ENCODE measurements around the gene TMUB1. TPM values are rescaled to one million over a fixed set of nuclear protein-coding genes. Genes with fewer than 3 reads are reported as not detected.

TMUB1 gene
- total RNA-seq, 1 donor from 2014 or later, result 45.7 TPM

DNA sequence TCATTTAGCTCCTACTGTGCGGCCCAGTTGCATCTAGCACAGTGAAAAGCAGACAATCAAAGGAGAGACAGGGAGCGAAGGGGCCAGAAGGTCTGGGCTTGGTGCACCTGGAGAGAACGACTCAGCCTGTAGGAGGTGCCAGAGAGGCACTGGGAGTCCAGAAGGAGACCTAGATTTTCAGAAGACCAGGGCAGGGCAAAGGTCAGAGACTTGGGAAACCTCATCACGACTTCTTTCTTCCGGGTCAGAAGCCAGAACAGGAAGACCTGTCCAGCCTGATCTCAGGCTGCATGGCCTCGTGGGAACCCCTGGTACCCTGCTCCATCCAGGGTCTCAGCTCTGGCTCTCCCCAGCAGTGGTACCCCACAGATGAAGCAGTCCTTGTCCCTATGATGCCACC, 8.1 kb upstream of the TMUB1 start:
- H3K27me3 Mint-ChIP-seq (ENCODE audit: unreplicated experiment), result peaks cover 28% of the 10 kb centered on the region
- H3K36me3 Mint-ChIP-seq (ENCODE audit: unreplicated experiment), result peaks cover 5% of the 10 kb centered on the region
- peaks cover 44% of the 10 kb centered on the region for H3K4me1 Mint-ChIP-seq (ENCODE audit: low read depth, unreplicated experiment)
- TF ChIP-seq, protein P1, sequence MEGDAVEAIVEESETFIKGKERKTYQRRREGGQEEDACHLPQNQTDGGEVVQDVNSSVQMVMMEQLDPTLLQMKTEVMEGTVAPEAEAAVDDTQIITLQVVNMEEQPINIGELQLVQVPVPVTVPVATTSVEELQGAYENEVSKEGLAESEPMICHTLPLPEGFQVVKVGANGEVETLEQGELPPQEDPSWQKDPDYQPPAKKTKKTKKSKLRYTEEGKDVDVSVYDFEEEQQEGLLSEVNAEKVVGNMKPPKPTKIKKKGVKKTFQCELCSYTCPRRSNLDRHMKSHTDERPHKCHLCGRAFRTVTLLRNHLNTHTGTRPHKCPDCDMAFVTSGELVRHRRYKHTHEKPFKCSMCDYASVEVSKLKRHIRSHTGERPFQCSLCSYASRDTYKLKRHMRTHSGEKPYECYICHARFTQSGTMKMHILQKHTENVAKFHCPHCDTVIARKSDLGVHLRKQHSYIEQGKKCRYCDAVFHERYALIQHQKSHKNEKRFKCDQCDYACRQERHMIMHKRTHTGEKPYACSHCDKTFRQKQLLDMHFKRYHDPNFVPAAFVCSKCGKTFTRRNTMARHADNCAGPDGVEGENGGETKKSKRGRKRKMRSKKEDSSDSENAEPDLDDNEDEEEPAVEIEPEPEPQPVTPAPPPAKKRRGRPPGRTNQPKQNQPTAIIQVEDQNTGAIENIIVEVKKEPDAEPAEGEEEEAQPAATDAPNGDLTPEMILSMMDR (IDR thresholded peaks at IDR 0.05; ENCODE audit: partially characterized antibody, unreplicated experiment), result peak; percentile 47
- DNase-seq, result peak; percentile 74
- peak overlapping the region; percentile 89 for H3K27ac Mint-ChIP-seq (ENCODE audit: unreplicated experiment)
- H3K4me3 Mint-ChIP-seq (ENCODE audit: unreplicated experiment), result peak overlapping the region; percentile 80
- H3K9me3 Mint-ChIP-seq (ENCODE audit: unreplicated experiment), result peaks cover 26% of the 10 kb centered on the region

- Mint-ChIP-seq H3K9me3 (ENCODE audit: unreplicated experiment) (peaks cover 26% of the 10 kb centered on the region), H3K36me3 (ENCODE audit: unreplicated experiment) (peaks cover 5% of the 10 kb centered on the region), H3K27ac (ENCODE audit: unreplicated experiment) (peak overlapping the region; percentile 89), H3K4me1 (ENCODE audit: low read depth, unreplicated experiment) (peaks cover 42% of the 10 kb centered on the region), H3K4me3 (ENCODE audit: unreplicated experiment) (peak overlapping the region; percentile 80), H3K27me3 (ENCODE audit: unreplicated experiment) (peaks cover 28% of the 10 kb centered on the region)
- no peak for DNase-seq
- TF ChIP-seq, protein P1 (IDR thresholded peaks at IDR 0.05; ENCODE audit: partially characterized antibody, unreplicated experiment), result no peak
Measured at GRCh38 chr7:151091003-151091402, 7.7 kb upstream of the TMUB1 start.

- Mint-ChIP-seq H3K27ac (ENCODE audit: unreplicated experiment) (peak overlapping the region; percentile 100), H3K9me3 (ENCODE audit: unreplicated experiment) (peaks cover 35% of the 10 kb centered on the region), H3K27me3 (ENCODE audit: unreplicated experiment) (peaks cover 37% of the 10 kb centered on the region), H3K4me1 (ENCODE audit: low read depth, unreplicated experiment) (peaks cover 42% of the 10 kb centered on the region), H3K36me3 (ENCODE audit: unreplicated experiment) (peaks cover 5% of the 10 kb centered on the region), H3K4me3 (ENCODE audit: unreplicated experiment) (peak overlapping the region; percentile 98)
- TF ChIP-seq, protein P1 (IDR thresholded peaks at IDR 0.05; ENCODE audit: partially characterized antibody, unreplicated experiment), result no peak
- DNase-seq, result no peak
Measured at GRCh38 chr7:151089893-151090730, 6.8 kb upstream of the TMUB1 start.

DNA sequence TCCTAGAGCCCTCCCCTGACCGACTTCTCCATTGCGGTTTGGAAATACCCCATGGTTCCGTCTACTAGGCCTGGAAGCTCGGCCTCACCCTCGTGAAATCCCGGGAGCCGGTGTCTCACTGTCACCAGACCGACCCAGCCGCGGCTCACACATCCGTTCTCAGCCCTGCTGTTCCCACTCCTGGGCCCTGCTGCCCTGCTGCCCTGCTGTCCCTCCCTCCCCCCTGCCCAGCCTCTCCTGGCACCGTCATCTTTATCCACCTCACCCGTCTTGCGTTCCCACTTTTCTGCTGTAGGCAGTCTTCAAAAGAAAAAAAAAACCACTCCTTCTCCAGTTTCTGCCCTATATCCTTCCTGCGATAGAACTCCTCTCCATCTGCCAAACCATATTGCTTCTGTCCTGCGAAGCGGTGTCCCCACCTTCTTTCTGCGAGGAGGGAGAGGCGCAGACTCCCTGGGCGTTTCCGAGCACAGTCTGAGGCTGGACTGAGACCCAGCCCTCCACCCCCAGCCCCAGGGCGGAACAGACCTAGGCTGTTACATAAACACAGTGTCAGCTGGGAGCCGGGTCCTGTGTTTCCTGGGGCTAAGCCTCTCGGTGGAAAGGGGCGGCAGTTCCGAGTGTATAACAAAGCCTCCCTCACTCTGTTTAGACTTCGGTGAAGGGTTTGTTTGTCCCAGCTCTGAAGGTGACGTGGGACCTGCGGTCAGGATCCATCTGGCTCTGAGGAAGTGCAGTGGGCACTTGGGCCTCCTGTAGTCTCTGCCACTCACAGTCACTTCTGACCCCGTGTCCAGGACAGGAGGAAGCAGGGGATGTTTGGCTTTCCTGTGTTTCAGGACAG, 5.8 kb upstream of the TMUB1 start:
- H3K4me1 Mint-ChIP-seq (ENCODE audit: low read depth, unreplicated experiment), result peaks cover 40% of the 10 kb centered on the region
- H3K9me3 Mint-ChIP-seq (ENCODE audit: unreplicated experiment), result peaks cover 39% of the 10 kb centered on the region
- peaks cover 40% of the 10 kb centered on the region for H3K27me3 Mint-ChIP-seq (ENCODE audit: unreplicated experiment)
- peak; percentile 83 for DNase-seq
- H3K27ac Mint-ChIP-seq (ENCODE audit: unreplicated experiment), result peak overlapping the region; percentile 100
- peaks cover 5% of the 10 kb centered on the region for H3K36me3 Mint-ChIP-seq (ENCODE audit: unreplicated experiment)
- peak overlapping the region; percentile 98 for H3K4me3 Mint-ChIP-seq (ENCODE audit: unreplicated experiment)
- TF ChIP-seq, protein P1 (IDR thresholded peaks at IDR 0.05; ENCODE audit: partially characterized antibody, unreplicated experiment), result no peak
